Adrenal gland (tissue), 12 donors: ENCODE results near the gene MSANTD1. TPM values are rescaled to one million over a fixed set of nuclear protein-coding genes. Genes with fewer than 3 reads are reported as not detected.

Experiments used
- DNase-seq, 7 donors: peaks; one replicate each; pipeline ENCODE4 v3.0.0-alpha.2; 2019 to 2020
- H3K27ac ChIP-seq, 5 donors: fragments of 200-600 bp; sonication (generic) in 4 of 5; 1 replicate in 3 of 5; 2 replicates in 2 of 5; pipeline versions ENCODE4 v1.5.1 to v1.8.0; 2016 to 2020; ENCODE audit warnings: mild to moderate bottlenecking in 1 of 5
- H3K27me3 ChIP-seq: fragments of 200-600 bp; 2 replicates; pipeline ENCODE4 v1.8.0; 2021
- H3K36me3 ChIP-seq, 2 donors: fragments of 200-600 bp; replicated peaks in 1 of 2; 1 replicate in 1 of 2; 2 replicates in 1 of 2; pipeline versions ENCODE4 v1.5.1 to v1.8.0; 2018 to 2022
- H3K4me1 ChIP-seq, 2 donors: fragments of 200-600 bp; replicated peaks in 1 of 2; 1 replicate in 1 of 2; 2 replicates in 1 of 2; pipeline versions ENCODE4 v1.5.1 to v1.8.0; 2018 to 2021
- H3K4me3 ChIP-seq, 4 donors: fragments of 200-600 bp; sonication (generic) in 3 of 4; one replicate each; pipeline ENCODE4 v1.5.1; 2016 to 2018
- H3K9me3 ChIP-seq, 3 donors: fragments of 200-600 bp; sonication (generic) in 1 of 3; replicated peaks in 1 of 3; 1 replicate in 2 of 3; 2 replicates in 1 of 3; pipeline versions ENCODE4 v1.5.1 to v1.8.0; 2016 to 2021
- CTCF ChIP-seq, 6 experiments: fragments of 450-650 bp in 4 of 6; fragments of 200-600 bp in 2 of 6; sonication (generic) in 1 of 6; IDR thresholded peaks; 1 replicate in 5 of 6; 2 replicates in 1 of 6; pipeline versions ENCODE4 v1.5.1 to v1.8.0; 2016 to 2021; ENCODE audit warnings: antibody characterized with exemption in 6 of 6, mild to moderate bottlenecking in 2 of 6, moderate library complexity in 1 of 6
- POLR2A ChIP-seq, 2 donors: fragments of 450-650 bp; IDR thresholded peaks; one replicate each; pipeline ENCODE4 v1.6.1; 2017; ENCODE audit warnings: antibody characterized with exemption in 2 of 2, mild to moderate bottlenecking in 2 of 2, moderate library complexity in 1 of 2
- WGBS, 4 donors: extraction: QIAGEN DNeasy Blood & Tissue Kit in 2 of 4; methylation state at CpG; one replicate each; pipeline versions ENCODE4 v1.1.5 to v1.1.7; 2013 to 2017; 5-methylcytosine and 5-hydroxymethylcytosine counted together
- intact Hi-C, 2 donors: fragments of 100-400 bp; cut with DNase I; formaldehyde crosslinking; loops; one replicate each; pipeline versions ENCODE4 v1.14.1 to v1.15.0; 2022 to 2023
- polyA plus RNA-seq, 3 donors: library from polyadenylated mRNA; stranded (reverse); fragments of 200-250 nt in 2 of 3; fragments of 350-450 nt in 1 of 3; fragmentation: Illumina TruSeq in 1 of 3; extraction: RNeasy Lipid Tissue Mini Kit (QIAGEN cat#74804) in 1 of 3; gene quantifications; one replicate each; pipeline ENCODE4 v1.2.3, GENCODE V29; 2013 to 2014
- total RNA-seq, 9 donors: library from RNA; depleted of rRNA in 4 of 9; stranded (reverse); fragments of >200 nt in 4 of 9; fragments of 120-200 nt in 1 of 9; fragmentation: NEBNext Ultra II Directional in 1 of 9; extraction: Animal tissue kit (Norgen Biotek cat#: 25700) in 1 of 9; gene quantifications; one replicate each; pipeline versions ENCODE4 v1.1.0 to v1.2.4, GENCODE V29; 2013 to 2023
- donor health status: healthy with polysubstance abuse.
- donor health status: Bipolar disorder and iron deficiency.
- donor health status: DM: yes; HTN: yes; CAD: no.
- donor health status: DM: no; HTN: no; CAD: no.
- donor health status: DM: no; HTN: no; CAD: no.
- donor health status: DM: yes; HTN: yes; CAD: no.

The MSANTD1 gene
- total and polyA plus RNA-seq, 12 donors: 0.05 to 3.0 (median 0.40) TPM; not detected in 1

DNA sequence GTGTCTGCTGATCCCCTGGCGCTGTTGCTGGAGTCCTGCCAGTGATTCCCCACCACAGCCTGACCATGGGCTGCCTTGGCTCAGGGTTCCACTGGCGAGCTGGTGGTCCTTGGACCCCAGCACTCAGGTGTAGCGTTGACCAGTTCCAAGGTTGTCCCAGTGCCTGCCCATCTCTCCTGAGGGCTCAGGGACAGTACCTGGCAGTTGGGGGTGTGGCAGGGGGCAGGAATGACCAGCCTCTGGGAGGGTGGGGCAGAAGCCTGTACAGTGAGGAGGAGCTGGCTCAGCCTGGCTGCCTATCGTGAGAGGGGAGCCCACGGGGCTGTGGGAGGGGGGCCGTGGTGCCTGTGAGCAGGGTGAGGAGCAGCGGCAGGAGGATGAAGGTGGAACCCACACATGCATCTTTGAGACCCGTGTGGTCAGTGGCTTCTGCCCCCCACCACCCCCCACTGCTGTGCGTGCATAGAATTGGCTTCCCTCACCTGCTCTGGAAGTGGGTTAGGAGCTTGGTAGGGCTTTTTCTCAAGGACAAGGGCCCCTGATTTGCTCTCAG is 12.6 kb upstream of the MSANTD1 start:
- Histone ChIP-seq H3K4me1 (peaks cover 0 to 2% of the 10 kb centered on the region in 2 donors), H3K27ac (no peak overlapping the region), H3K27me3 (no peaks in the 10 kb centered on the region), H3K9me3 (no peaks in the 10 kb centered on the region), H3K36me3 (peaks cover 0 to 79% of the 10 kb centered on the region in 2 donors), H3K4me3 (no peak overlapping the region)
- TF ChIP-seq CTCF (IDR thresholded peaks at IDR 0.05) (no peak), POLR2A (IDR thresholded peaks at IDR 0.05) (no peak)
- 83 to 90% (median 88%) methylated on average over 6 to 9 of the region's 9 CpGs for WGBS, 4 donors
- DNase-seq: no peak
- intact Hi-C loops: no loop called here

- TF ChIP-seq CTCF (IDR thresholded peaks at IDR 0.05): no peak
- TF ChIP-seq POLR2A (IDR thresholded peaks at IDR 0.05): no peak
- DNase-seq: no peak
- Histone ChIP-seq H3K27ac (no peak overlapping the region), H3K4me3 (no peak overlapping the region), H3K36me3 (peaks cover 0 to 80% of the 10 kb centered on the region in 2 donors), H3K27me3 (no peaks in the 10 kb centered on the region), H3K4me1 (no peaks in the 10 kb centered on the region), H3K9me3 (no peaks in the 10 kb centered on the region)
- 93 to 97% (median 95%) methylated on average over 18 to 19 of the region's 19 CpGs for WGBS, 4 donors
- intact Hi-C loops: no loop called here
Measured at GRCh38 chr4:3237266-3237665, 11.7 kb upstream of the MSANTD1 start.

DNA sequence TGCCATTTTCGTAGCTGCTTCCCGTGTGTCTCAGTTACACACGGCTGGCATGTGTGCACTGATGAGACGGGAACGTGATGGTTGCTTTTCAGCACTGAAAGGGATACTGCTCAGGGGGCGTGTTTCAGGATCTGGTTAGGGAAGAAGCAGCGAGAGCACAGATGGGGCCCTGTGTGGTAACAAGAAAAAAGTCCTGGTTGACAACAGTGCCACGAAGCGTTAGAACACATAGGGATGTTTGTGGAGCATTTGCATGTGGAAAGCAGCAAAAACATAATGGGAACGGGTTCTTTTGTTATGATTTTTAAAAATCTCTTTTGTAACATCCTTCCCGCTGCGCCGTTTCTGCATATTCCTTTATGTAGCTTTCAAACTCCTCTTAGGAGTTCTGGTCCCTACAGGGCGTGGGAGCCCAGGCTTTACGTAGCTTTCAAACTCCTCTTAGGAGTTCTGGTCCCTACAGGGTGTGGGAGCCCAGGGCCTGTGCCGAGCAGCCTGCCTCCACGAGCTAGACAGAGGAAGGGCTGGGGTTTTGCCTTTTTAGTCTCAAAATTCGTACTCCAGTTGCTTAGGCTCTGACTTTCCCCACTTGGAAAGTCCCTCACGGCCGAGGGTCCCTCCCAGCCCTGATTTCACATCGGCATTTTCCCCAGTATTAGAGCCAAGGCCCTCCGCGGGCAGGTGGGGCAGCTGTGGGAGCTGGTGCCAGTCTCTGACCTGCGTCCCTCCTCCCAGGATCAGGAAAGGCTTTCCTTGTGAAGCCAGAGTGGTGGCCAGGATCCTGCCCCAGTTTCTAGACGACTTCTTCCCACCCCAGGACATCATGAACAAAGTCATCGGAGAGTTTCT is 11.0 kb upstream of the MSANTD1 start:
- DNase-seq: no peak
- 87 to 93% (median 91%) methylated on average over 26 of the region's 26 CpGs for WGBS, 4 donors
- intact Hi-C loops: no loop called here
- Histone ChIP-seq H3K9me3 (no peaks in the 10 kb centered on the region), H3K4me1 (no peaks in the 10 kb centered on the region), H3K4me3 (no peak overlapping the region), H3K27ac (no peak overlapping the region), H3K36me3 (peaks cover 0 to 75% of the 10 kb centered on the region in 2 donors), H3K27me3 (no peaks in the 10 kb centered on the region)
- TF ChIP-seq POLR2A (IDR thresholded peaks at IDR 0.05): no peak
- TF ChIP-seq CTCF (IDR thresholded peaks at IDR 0.05): no peak

GRCh38 chr4:3238721-3239120 is 10.2 kb upstream of the MSANTD1 start:
- DNase-seq: no peak
- Histone ChIP-seq H3K9me3 (no peaks in the 10 kb centered on the region), H3K4me1 (no peaks in the 10 kb centered on the region), H3K27me3 (no peaks in the 10 kb centered on the region), H3K27ac (no peak overlapping the region), H3K4me3 (no peak overlapping the region), H3K36me3 (peaks cover 0 to 68% of the 10 kb centered on the region in 2 donors)
- WGBS, 4 donors: 84 to 90% (median 88%) methylated on average over 15 to 18 of the region's 18 CpGs
- intact Hi-C loops: no loop called here
- TF ChIP-seq POLR2A (IDR thresholded peaks at IDR 0.05) (no peak), CTCF (IDR thresholded peaks at IDR 0.05) (no peak)
